IMR-90 (cell line): ENCODE data around the gene TIMM50.

Experiments
- BHLHE40 ChIP-seq: fragments of 150-350 bp; IDR thresholded peaks from 2 replicates; pipeline ENCODE4 v1.6.1; 2016; ENCODE audit warnings: mild to moderate bottlenecking, low read depth, low read length
- CEBPB ChIP-seq: IDR thresholded peaks from 2 replicates; pipeline ENCODE4 v1.6.1; 2012; ENCODE audit warnings: low read depth, low read length, improper control_type of control experiment
- CHD1 ChIP-seq: IDR thresholded peaks from 2 replicates; pipeline ENCODE4 v1.6.1; 2012; ENCODE audit warnings: low read depth, low read length, improper control_type of control experiment
- FOS ChIP-seq: fragments of 150-350 bp; IDR thresholded peaks from 2 replicates; pipeline ENCODE4 v1.6.1; 2016; ENCODE audit warnings: low read depth, low read length
- MAZ ChIP-seq: IDR thresholded peaks from 2 replicates; pipeline ENCODE4 v1.6.1; 2012; ENCODE audit warnings: low read depth, mild to moderate bottlenecking, low read length, improper control_type of control experiment, moderate library complexity, borderline replicate concordance
- MXI1 ChIP-seq: IDR thresholded peaks from 2 replicates; pipeline ENCODE4 v1.6.1; 2012; ENCODE audit warnings: low read depth, mild to moderate bottlenecking, low read length, moderate library complexity, borderline replicate concordance
- NFE2L2 ChIP-seq: fragments of 150-350 bp; IDR thresholded peaks from 2 replicates; pipeline ENCODE4 v1.6.1; 2016; ENCODE audit warnings: low read depth, mild to moderate bottlenecking, low read length
- POLR2A ChIP-seq: IDR thresholded peaks from 2 replicates; pipeline ENCODE4 v1.6.1; 2012; ENCODE audit warnings: mild to moderate bottlenecking, low read depth, low read length
- RAD21 ChIP-seq: IDR thresholded peaks from 2 replicates; pipeline ENCODE4 v1.6.1; 2012; ENCODE audit warnings: low read length, improper control_type of control experiment
- RCOR1 ChIP-seq: IDR thresholded peaks from 2 replicates; pipeline ENCODE4 v1.6.1; 2012; ENCODE audit warnings: mild to moderate bottlenecking, low read length, improper control_type of control experiment; ENCODE audit not compliant: insufficient replicate concordance
- RFX5 ChIP-seq: IDR thresholded peaks from 2 replicates; pipeline ENCODE4 v1.8.0; 2012; ENCODE audit warnings: low read depth, mild to moderate bottlenecking, low read length, moderate library complexity
- SMC3 ChIP-seq: fragments of 150-350 bp; IDR thresholded peaks from 2 replicates; pipeline ENCODE4 v1.6.1; 2016; ENCODE audit warnings: low read depth, mild to moderate bottlenecking, antibody characterized with exemption, low read length, moderate library complexity
- TF ChIP-seq, protein P1 (sequence below): conservative IDR thresholded peaks from 2 replicates; pipeline ENCODE4 v1.5.1; 2012; ENCODE audit warnings: mild to moderate bottlenecking, low read depth, low read length, improper control_type of control experiment
- TF ChIP-seq, protein P2 (sequence below): fragments of 150-350 bp; IDR thresholded peaks from 2 replicates; pipeline ENCODE4 v1.6.1; 2017; ENCODE audit warnings: mild to moderate bottlenecking, antibody characterized with exemption, low read length, low read depth

DNA sequence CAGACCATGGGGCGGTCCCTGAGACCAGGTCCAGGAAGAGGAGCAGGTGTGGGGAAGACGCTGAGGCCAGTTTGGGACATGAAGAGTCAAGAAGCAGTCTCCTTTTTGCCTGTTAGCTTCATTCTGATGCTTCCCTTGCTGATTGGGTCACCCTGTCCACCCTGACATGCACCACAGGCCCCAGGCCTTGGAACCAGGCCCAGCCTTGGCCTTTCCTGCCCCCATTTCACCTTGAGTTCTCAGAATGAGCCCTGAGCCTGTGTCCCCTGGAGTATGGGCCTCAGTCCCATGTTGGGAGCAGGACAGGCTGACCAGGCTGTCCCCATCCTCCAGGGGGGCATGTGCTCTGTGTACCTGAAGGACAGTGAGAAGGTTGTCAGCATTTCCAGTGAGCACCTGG lies 4.9 kb upstream of the TIMM50 start:
- TF ChIP-seq, protein P1, sequence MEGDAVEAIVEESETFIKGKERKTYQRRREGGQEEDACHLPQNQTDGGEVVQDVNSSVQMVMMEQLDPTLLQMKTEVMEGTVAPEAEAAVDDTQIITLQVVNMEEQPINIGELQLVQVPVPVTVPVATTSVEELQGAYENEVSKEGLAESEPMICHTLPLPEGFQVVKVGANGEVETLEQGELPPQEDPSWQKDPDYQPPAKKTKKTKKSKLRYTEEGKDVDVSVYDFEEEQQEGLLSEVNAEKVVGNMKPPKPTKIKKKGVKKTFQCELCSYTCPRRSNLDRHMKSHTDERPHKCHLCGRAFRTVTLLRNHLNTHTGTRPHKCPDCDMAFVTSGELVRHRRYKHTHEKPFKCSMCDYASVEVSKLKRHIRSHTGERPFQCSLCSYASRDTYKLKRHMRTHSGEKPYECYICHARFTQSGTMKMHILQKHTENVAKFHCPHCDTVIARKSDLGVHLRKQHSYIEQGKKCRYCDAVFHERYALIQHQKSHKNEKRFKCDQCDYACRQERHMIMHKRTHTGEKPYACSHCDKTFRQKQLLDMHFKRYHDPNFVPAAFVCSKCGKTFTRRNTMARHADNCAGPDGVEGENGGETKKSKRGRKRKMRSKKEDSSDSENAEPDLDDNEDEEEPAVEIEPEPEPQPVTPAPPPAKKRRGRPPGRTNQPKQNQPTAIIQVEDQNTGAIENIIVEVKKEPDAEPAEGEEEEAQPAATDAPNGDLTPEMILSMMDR, result no peak
- TF ChIP-seq, protein P2, sequence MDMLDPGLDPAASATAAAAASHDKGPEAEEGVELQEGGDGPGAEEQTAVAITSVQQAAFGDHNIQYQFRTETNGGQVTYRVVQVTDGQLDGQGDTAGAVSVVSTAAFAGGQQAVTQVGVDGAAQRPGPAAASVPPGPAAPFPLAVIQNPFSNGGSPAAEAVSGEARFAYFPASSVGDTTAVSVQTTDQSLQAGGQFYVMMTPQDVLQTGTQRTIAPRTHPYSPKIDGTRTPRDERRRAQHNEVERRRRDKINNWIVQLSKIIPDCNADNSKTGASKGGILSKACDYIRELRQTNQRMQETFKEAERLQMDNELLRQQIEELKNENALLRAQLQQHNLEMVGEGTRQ, result no peak
- TF ChIP-seq CEBPB, result no peak
- TF ChIP-seq RFX5, result no peak
- TF ChIP-seq NFE2L2, result no peak
- no peak for TF ChIP-seq CHD1
- TF ChIP-seq POLR2A, result no peak
- no peak for TF ChIP-seq BHLHE40
- TF ChIP-seq SMC3, result no peak
- no peak for TF ChIP-seq RAD21
- TF ChIP-seq MXI1, result no peak
- TF ChIP-seq RCOR1, result no peak
- no peak for TF ChIP-seq FOS
- TF ChIP-seq MAZ, result no peak
